HepG2 (cell line): Measurements from ENCODE around the gene ISG20. TPM values are rescaled to one million over a fixed set of nuclear protein-coding genes. Genes with fewer than 3 reads are reported as not detected.

Source experiments
- BHLHE40 ChIP-seq: IDR thresholded peaks from 2 replicates; pipeline ENCODE4 v1.6.1; 2011; ENCODE audit warnings: low read length, improper control_type of control experiment
- ERF ChIP-seq: IDR thresholded peaks from 2 replicates; pipeline ENCODE4 v1.6.1; 2018; ENCODE audit warnings: missing biosample characterization, missing genetic modification reagents
- GABPB1 ChIP-seq: IDR thresholded peaks from 2 replicates; pipeline ENCODE4 v1.6.1; 2016; ENCODE audit warnings: mild to moderate bottlenecking, missing genetic modification reagents, moderate library complexity, missing compliant biosample characterization
- HNF4G ChIP-seq, 2 experiments: sonication (generic) in 1 of 2; formaldehyde crosslinking in 1 of 2; IDR thresholded peaks; 2 replicates each; pipeline versions ENCODE4 v1.4.0 to v1.6.1; 2011 to 2020; ENCODE audit warnings: borderline replicate concordance in 2 of 2, low read depth in 2 of 2, mild to moderate bottlenecking in 2 of 2, low read length in 1 of 2, missing genetic modification reagents in 1 of 2, moderate library complexity in 1 of 2
- HOXA7 ChIP-seq: sonication (generic); formaldehyde crosslinking; IDR thresholded peaks from 2 replicates; pipeline ENCODE4 v1.8.1; 2022; ENCODE audit warnings: mild to moderate bottlenecking, missing genetic modification reagents, moderate library complexity
- MTA1 ChIP-seq: sonication (generic); formaldehyde crosslinking; IDR thresholded peaks from 2 replicates; pipeline ENCODE4 v1.4.0; 2020; ENCODE audit warnings: missing genetic modification reagents, mild to moderate bottlenecking, borderline replicate concordance
- NCOR1 ChIP-seq: fragments of 200-600 bp; sonication (generic); IDR thresholded peaks from 2 replicates; pipeline ENCODE4 v1.7.0; 2017; ENCODE audit warnings: antibody characterized with exemption, low read length, borderline replicate concordance
- NFKBIZ ChIP-seq: IDR thresholded peaks from 2 replicates; pipeline ENCODE4 v1.6.1; 2018; ENCODE audit warnings: missing genetic modification reagents, missing compliant biosample characterization
- NR2F1 ChIP-seq, 2 experiments: fragments of 450-650 bp in 1 of 2; formaldehyde crosslinking in 1 of 2; IDR thresholded peaks; 2 replicates each; pipeline versions ENCODE4 v1.5.0 to v1.6.1; 2016 to 2020; ENCODE audit warnings: mild to moderate bottlenecking in 1 of 2, missing compliant biosample characterization in 1 of 2, missing genetic modification reagents in 1 of 2, moderate library complexity in 1 of 2
- RFX1 ChIP-seq: fragments of 450-650 bp; IDR thresholded peaks from 2 replicates; pipeline ENCODE4 v1.6.1; 2017
- ZNF143 ChIP-seq: sonication (generic); formaldehyde crosslinking; IDR thresholded peaks from 2 replicates; pipeline ENCODE4 v1.4.0; 2020; ENCODE audit warnings: missing genetic modification reagents
- ZNF367 ChIP-seq: sonication (generic); formaldehyde crosslinking; IDR thresholded peaks from 2 replicates; pipeline ENCODE4 v1.4.0; 2020; ENCODE audit warnings: missing genetic modification reagents, borderline replicate concordance
- ZNF761 ChIP-seq: sonication (generic); formaldehyde crosslinking; conservative IDR thresholded peaks from 2 replicates; pipeline ENCODE4 v1.4.0; 2020; ENCODE audit warnings: mild to moderate bottlenecking, missing genetic modification reagents
- ZNF775 ChIP-seq: sonication (generic); formaldehyde crosslinking; IDR thresholded peaks from 2 replicates; pipeline ENCODE4 v1.4.0; 2020; ENCODE audit warnings: missing genetic modification reagents, mild to moderate bottlenecking, moderate library complexity, borderline replicate concordance
- ZNF883 ChIP-seq: sonication (generic); formaldehyde crosslinking; IDR thresholded peaks from 2 replicates; pipeline ENCODE4 v1.5.1; 2020; ENCODE audit warnings: mild to moderate bottlenecking, missing genetic modification reagents; ENCODE audit errors: not compliant biosample characterization
- ZSCAN21 ChIP-seq: sonication (generic); formaldehyde crosslinking; IDR thresholded peaks from 2 replicates; pipeline ENCODE4 v1.8.0; 2022; ENCODE audit warnings: mild to moderate bottlenecking, missing genetic modification reagents, moderate library complexity, borderline replicate concordance
- ZSCAN9 ChIP-seq: IDR thresholded peaks from 2 replicates; pipeline ENCODE4 v1.6.1; 2016; ENCODE audit warnings: borderline replicate concordance
- polyA plus RNA-seq, 8 experiments: library from polyadenylated mRNA; depleted of rRNA in 3 of 8; stranded (reverse) in 7 of 8; unstranded in 1 of 8; fragments of >200 nt; fragmentation: Illumina TruSeq in 4 of 8; extraction: Trizol in 4 of 8; gene quantifications; 2 replicates each; pipeline versions ENCODE4 v1.2.1 to v1.2.3, GENCODE V29; 2011 to 2016; ENCODE audit warnings: low read depth in 4 of 8, missing spikeins in 1 of 8, mixed read lengths in 1 of 8; ENCODE audit not compliant: insufficient read depth in 1 of 8
- total RNA-seq, 5 experiments: library from RNA; depleted of rRNA; stranded (reverse); fragments of >200 nt; fragmentation: Illumina TruSeq; extraction: Trizol; gene quantifications; 2 replicates each; pipeline ENCODE4 v1.2.3, GENCODE V29; 2016; ENCODE audit warnings: low read depth in 1 of 5
- TF ChIP-seq, protein P1 (sequence below): sonication (generic); formaldehyde crosslinking; IDR thresholded peaks from 2 replicates; pipeline ENCODE4 v1.4.0; 2020; ENCODE audit warnings: missing genetic modification reagents, borderline replicate concordance
- TF ChIP-seq, protein P2 (sequence below): IDR thresholded peaks from 2 replicates; pipeline ENCODE4 v1.6.1; 2018; ENCODE audit warnings: missing genetic modification reagents, mild to moderate bottlenecking, missing compliant biosample characterization
- TF ChIP-seq, protein P3 (sequence below): sonication (generic); formaldehyde crosslinking; IDR thresholded peaks from 2 replicates; pipeline ENCODE4 v1.8.1; 2022; ENCODE audit warnings: mild to moderate bottlenecking, missing genetic modification reagents
- TF ChIP-seq, protein P4 (sequence below): sonication (generic); formaldehyde crosslinking; IDR thresholded peaks from 2 replicates; pipeline ENCODE4 v1.4.0; 2020; ENCODE audit warnings: missing genetic modification reagents
- TF ChIP-seq, protein P5 (sequence below): sonication (generic); formaldehyde crosslinking; IDR thresholded peaks from 2 replicates; pipeline ENCODE4 v1.4.0; 2020; ENCODE audit warnings: missing genetic modification reagents

ISG20 gene
- total and polyA plus RNA-seq, 2 of the 13 experiments (the other 11 are each of a cell fraction or from before 2014, with no cell fraction given): 6.3 to 31.5 TPM

DNA sequence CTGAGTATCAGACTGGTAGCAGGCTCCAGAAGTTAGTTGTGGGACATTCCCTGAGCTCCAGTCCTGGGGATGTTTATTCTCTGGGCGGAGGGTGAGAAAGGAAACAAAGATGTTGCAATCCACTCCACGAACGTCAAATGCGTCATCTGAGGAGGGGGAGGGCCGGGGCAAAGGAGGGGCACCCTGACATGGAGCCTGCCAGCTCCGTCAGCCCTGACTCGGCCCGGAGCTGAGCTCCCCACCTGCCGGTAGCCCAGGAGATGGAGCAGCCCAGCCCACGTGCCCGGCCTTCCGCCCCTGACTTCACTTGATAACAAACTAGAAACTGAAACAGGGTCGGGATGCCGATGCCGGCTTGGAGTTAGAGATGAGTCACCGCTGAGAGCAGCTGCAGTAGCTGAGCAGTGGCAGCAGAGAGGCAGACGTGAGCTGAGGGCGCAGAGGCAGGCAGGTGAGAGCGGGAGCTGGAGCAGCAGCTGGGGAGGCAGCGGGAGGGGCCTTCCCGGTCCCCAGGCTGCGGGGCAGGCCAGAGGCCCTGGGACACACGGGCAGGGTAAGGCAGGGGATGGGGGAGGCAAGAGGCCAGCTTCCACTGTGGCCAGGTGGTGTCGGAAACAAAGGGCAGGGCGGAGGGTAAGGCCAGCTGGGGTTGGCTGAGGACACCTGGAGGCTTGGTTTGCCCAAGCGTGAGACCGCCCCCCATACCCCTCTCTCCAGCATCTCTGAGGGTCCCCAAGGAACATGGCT is at the start of gene ISG20 (continued):
- TF ChIP-seq, protein P1, sequence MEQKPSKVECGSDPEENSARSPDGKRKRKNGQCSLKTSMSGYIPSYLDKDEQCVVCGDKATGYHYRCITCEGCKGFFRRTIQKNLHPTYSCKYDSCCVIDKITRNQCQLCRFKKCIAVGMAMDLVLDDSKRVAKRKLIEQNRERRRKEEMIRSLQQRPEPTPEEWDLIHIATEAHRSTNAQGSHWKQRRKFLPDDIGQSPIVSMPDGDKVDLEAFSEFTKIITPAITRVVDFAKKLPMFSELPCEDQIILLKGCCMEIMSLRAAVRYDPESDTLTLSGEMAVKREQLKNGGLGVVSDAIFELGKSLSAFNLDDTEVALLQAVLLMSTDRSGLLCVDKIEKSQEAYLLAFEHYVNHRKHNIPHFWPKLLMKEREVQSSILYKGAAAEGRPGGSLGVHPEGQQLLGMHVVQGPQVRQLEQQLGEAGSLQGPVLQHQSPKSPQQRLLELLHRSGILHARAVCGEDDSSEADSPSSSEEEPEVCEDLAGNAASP (CRISPR knock-in tag): peak; percentile 30; the same call in 1 of the 2 replicates
- peak; percentile 69; the same call in 1 of the 2 replicates for TF ChIP-seq ZNF761 (CRISPR knock-in tag)
- peak; percentile 59; the same call in 1 of the 2 replicates for TF ChIP-seq NFKBIZ (CRISPR knock-in tag)
- TF ChIP-seq, protein P2, sequence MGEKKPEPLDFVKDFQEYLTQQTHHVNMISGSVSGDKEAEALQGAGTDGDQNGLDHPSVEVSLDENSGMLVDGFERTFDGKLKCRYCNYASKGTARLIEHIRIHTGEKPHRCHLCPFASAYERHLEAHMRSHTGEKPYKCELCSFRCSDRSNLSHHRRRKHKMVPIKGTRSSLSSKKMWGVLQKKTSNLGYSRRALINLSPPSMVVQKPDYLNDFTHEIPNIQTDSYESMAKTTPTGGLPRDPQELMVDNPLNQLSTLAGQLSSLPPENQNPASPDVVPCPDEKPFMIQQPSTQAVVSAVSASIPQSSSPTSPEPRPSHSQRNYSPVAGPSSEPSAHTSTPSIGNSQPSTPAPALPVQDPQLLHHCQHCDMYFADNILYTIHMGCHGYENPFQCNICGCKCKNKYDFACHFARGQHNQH: peak; percentile 62
- TF ChIP-seq HNF4G (IDR thresholded peaks at IDR 0.05; ENCODE audit: borderline replicate concordance, low read depth, low read length): no peak
- peak; percentile 70; the same call in 1 of the 2 replicates for TF ChIP-seq HNF4G (CRISPR knock-in tag; IDR thresholded peaks at IDR 0.05; ENCODE audit: borderline replicate concordance, low read depth)
- TF ChIP-seq GABPB1 (CRISPR knock-in tag): peak; percentile 80
- TF ChIP-seq RFX1: peak; percentile 37; the same call in 1 of the 2 replicates
- TF ChIP-seq ERF (CRISPR knock-in tag): peak; percentile 80
- no peak for TF ChIP-seq ZNF143 (CRISPR knock-in tag)
- 0 out of 2 replicates have a peak, but pooled peaks have one; percentile 64 for TF ChIP-seq ZSCAN21 (CRISPR knock-in tag)
- TF ChIP-seq, protein P3, sequence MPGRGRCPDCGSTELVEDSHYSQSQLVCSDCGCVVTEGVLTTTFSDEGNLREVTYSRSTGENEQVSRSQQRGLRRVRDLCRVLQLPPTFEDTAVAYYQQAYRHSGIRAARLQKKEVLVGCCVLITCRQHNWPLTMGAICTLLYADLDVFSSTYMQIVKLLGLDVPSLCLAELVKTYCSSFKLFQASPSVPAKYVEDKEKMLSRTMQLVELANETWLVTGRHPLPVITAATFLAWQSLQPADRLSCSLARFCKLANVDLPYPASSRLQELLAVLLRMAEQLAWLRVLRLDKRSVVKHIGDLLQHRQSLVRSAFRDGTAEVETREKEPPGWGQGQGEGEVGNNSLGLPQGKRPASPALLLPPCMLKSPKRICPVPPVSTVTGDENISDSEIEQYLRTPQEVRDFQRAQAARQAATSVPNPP: no peak; the same call in 1 of the 2 replicates
- peak; percentile 77; the same call in 1 of the 2 replicates for TF ChIP-seq NCOR1
- TF ChIP-seq ZNF883: peak; percentile 55
- peak; percentile 18; the same call in 1 of the 2 replicates for TF ChIP-seq ZNF367
- TF ChIP-seq MTA1 (CRISPR knock-in tag): peak; percentile 92
- no peak for TF ChIP-seq HOXA7
- TF ChIP-seq NR2F1 (CRISPR knock-in tag; IDR thresholded peaks at IDR 0.05): peak in 1 of 2 experiments; percentile 29; a peak in 1 of 4 replicates
- TF ChIP-seq BHLHE40: peak; percentile 93
- peak; percentile 65; the same call in 1 of the 2 replicates for TF ChIP-seq ZSCAN9
- TF ChIP-seq, protein P4, sequence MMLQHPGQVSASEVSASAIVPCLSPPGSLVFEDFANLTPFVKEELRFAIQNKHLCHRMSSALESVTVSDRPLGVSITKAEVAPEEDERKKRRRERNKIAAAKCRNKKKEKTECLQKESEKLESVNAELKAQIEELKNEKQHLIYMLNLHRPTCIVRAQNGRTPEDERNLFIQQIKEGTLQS (CRISPR knock-in tag): peak; percentile 96
- TF ChIP-seq, protein P5, sequence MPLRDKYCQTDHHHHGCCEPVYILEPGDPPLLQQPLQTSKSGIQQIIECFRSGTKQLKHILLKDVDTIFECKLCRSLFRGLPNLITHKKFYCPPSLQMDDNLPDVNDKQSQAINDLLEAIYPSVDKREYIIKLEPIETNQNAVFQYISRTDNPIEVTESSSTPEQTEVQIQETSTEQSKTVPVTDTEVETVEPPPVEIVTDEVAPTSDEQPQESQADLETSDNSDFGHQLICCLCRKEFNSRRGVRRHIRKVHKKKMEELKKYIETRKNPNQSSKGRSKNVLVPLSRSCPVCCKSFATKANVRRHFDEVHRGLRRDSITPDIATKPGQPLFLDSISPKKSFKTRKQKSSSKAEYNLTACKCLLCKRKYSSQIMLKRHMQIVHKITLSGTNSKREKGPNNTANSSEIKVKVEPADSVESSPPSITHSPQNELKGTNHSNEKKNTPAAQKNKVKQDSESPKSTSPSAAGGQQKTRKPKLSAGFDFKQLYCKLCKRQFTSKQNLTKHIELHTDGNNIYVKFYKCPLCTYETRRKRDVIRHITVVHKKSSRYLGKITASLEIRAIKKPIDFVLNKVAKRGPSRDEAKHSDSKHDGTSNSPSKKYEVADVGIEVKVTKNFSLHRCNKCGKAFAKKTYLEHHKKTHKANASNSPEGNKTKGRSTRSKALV: 0 out of 2 replicates have a peak, but pooled peaks have one; percentile 24
- TF ChIP-seq ZNF775: peak; percentile 73; the same call in 1 of the 2 replicates
